ENCODE measurements around the gene CDH4. TPM values are rescaled to one million over a fixed set of nuclear protein-coding genes. Genes with fewer than 3 reads are reported as not detected.

Gene CDH4
- total and polyA plus RNA-seq, 2 donors from 2014 or later: 1.1 TPM; not detected in 1

- Histone ChIP-seq H3K4me3 (ENCODE audit: low read length in 3 of 3) (no peak overlapping the region), H3K4me1 (ENCODE audit: control insufficient read depth in 2 of 3, insufficient read depth in 2 of 3, low read depth in 1 of 3, low read length in 3 of 3) (no peaks in the 10 kb centered on the region), H3K36me3 (ENCODE audit: control insufficient read depth in 2 of 3, insufficient read depth in 3 of 3, low read length in 3 of 3) (no peaks in the 10 kb centered on the region), H3K27ac (ENCODE audit: low read depth in 2 of 2, low read length in 2 of 2) (no peak overlapping the region), H3K9me3 (ENCODE audit: control insufficient read depth in 2 of 3, insufficient read depth in 1 of 3, low read length in 3 of 3) (no peaks in the 10 kb centered on the region), H3K27me3 (ENCODE audit: control insufficient read depth, insufficient read depth, low read length) (no peaks in the 10 kb centered on the region), H3K9ac (ENCODE audit: low read length in 3 of 3) (no peak overlapping the region)
- DNase-seq (peak in 2 of 5 donors; percentile 40 to 48), FAIRE-seq (no peak)
- intact Hi-C loops (cut with DNase I): no loop called here
- no peak for TF ChIP-seq CTCF (IDR thresholded peaks at IDR 0.05; ENCODE audit: borderline replicate concordance, extremely low read depth, insufficient read depth)
Observed at GRCh38 chr20:61438285-61438684, 186.2 kb downstream of the CDH4 start.

GRCh38 chr20:61439251-61439650, 187.2 kb downstream of the CDH4 start:
- Histone ChIP-seq H3K9ac (ENCODE audit: low read length in 3 of 3) (no peak overlapping the region), H3K9me3 (ENCODE audit: control insufficient read depth in 2 of 3, insufficient read depth in 1 of 3, low read length in 3 of 3) (no peaks in the 10 kb centered on the region), H3K27ac (ENCODE audit: low read depth in 2 of 2, low read length in 2 of 2) (no peak overlapping the region), H3K36me3 (ENCODE audit: control insufficient read depth in 2 of 3, insufficient read depth in 3 of 3, low read length in 3 of 3) (no peaks in the 10 kb centered on the region), H3K4me3 (ENCODE audit: low read length in 3 of 3) (no peak overlapping the region), H3K27me3 (ENCODE audit: control insufficient read depth, insufficient read depth, low read length) (no peaks in the 10 kb centered on the region), H3K4me1 (ENCODE audit: control insufficient read depth in 2 of 3, insufficient read depth in 2 of 3, low read depth in 1 of 3, low read length in 3 of 3) (no peaks in the 10 kb centered on the region)
- FAIRE-seq: no peak
- intact Hi-C loops (cut with DNase I): no loop called here
- DNase-seq: no peak
- no peak for TF ChIP-seq CTCF (IDR thresholded peaks at IDR 0.05; ENCODE audit: borderline replicate concordance, extremely low read depth, insufficient read depth)

GRCh38 chr20:61440548-61441055, 188.5 kb downstream of the CDH4 start:
- Histone ChIP-seq H3K9ac (ENCODE audit: low read length in 3 of 3) (no peak overlapping the region), H3K27me3 (ENCODE audit: control insufficient read depth, insufficient read depth, low read length) (no peaks in the 10 kb centered on the region), H3K9me3 (ENCODE audit: control insufficient read depth in 2 of 3, insufficient read depth in 1 of 3, low read length in 3 of 3) (no peaks in the 10 kb centered on the region), H3K36me3 (ENCODE audit: control insufficient read depth in 2 of 3, insufficient read depth in 3 of 3, low read length in 3 of 3) (no peaks in the 10 kb centered on the region), H3K4me1 (ENCODE audit: control insufficient read depth in 2 of 3, insufficient read depth in 2 of 3, low read depth in 1 of 3, low read length in 3 of 3) (no peaks in the 10 kb centered on the region), H3K27ac (ENCODE audit: low read depth in 2 of 2, low read length in 2 of 2) (no peak overlapping the region), H3K4me3 (ENCODE audit: low read length in 3 of 3) (no peak overlapping the region)
- TF ChIP-seq CTCF (IDR thresholded peaks at IDR 0.05; ENCODE audit: borderline replicate concordance, extremely low read depth, insufficient read depth): no peak
- FAIRE-seq (no peak), DNase-seq (no peak)
- intact Hi-C loops (cut with DNase I): no loop called here

GRCh38 chr20:61441537-61441936, 189.5 kb downstream of the CDH4 start:
- H3K27me3 ChIP-seq (ENCODE audit: control insufficient read depth, insufficient read depth, low read length): no peaks in the 10 kb centered on the region
- no peaks in the 10 kb centered on the region for H3K36me3 ChIP-seq (ENCODE audit: control insufficient read depth in 2 of 3, insufficient read depth in 3 of 3, low read length in 3 of 3)
- DNase-seq (no peak), FAIRE-seq (no peak)
- H3K9ac ChIP-seq (ENCODE audit: low read length in 3 of 3): no peak overlapping the region
- TF ChIP-seq CTCF (IDR thresholded peaks at IDR 0.05; ENCODE audit: borderline replicate concordance, extremely low read depth, insufficient read depth): no peak
- no peak overlapping the region for H3K27ac ChIP-seq (ENCODE audit: low read depth in 2 of 2, low read length in 2 of 2)
- no peaks in the 10 kb centered on the region for H3K4me1 ChIP-seq (ENCODE audit: control insufficient read depth in 2 of 3, insufficient read depth in 2 of 3, low read depth in 1 of 3, low read length in 3 of 3)
- intact Hi-C loops (cut with DNase I): no loop called here
- H3K9me3 ChIP-seq (ENCODE audit: control insufficient read depth in 2 of 3, insufficient read depth in 1 of 3, low read length in 3 of 3): no peaks in the 10 kb centered on the region
- H3K4me3 ChIP-seq (ENCODE audit: low read length in 3 of 3): no peak overlapping the region

Data from kidney (tissue), 14 donors.